ENCODE measurements around the gene GTF3C1. TPM values are rescaled to one million over a fixed set of nuclear protein-coding genes. Genes with fewer than 3 reads are reported as not detected.

The GTF3C1 gene
- total RNA-seq, 1 experiment from 2014 or later = 121 TPM

DNA sequence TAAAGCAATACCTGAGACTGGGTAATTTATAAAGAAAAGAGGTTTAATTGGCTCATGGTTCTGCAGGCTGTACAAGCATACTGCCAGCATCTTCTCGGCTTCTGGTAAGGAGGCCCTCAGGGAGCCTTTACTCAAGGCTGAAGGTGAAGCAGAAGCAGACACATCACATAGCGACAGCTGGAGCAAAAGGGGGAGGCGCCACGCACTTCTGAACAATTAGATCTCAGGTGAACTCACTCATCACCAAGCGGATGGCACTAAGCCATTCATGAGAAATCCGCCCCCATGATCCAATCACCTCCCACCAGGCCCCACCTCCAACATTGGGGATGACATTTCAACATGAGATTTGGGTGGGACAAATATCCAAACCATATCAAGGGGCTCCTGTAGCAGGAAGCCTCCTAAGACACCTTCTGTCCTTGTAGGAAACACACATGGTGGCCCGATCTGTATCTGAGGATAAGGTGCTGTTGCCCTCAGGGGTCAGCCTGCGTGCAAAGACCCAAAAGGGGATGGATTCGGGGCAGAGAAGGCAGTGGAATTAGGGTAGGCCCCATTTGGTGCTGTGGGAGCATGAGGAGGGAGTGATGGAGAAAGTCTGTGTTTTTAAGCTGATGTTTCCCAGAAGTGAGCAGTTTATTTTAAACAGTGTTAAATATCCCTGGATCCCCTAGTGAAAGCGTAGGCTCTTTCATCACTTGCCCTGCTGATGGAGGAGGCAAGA lies 124.8 kb downstream of the GTF3C1 start:
- intact Hi-C loops (cut with micrococcal nuclease; ENCODE audit: unreplicated experiment) (no loop called here), in situ Hi-C loops (cut with HindIII; ENCODE audit: low pct_unique_long_range_greater_than_20kb, low sequenced_read_pairs) (no loop called here)
- Histone ChIP-seq H3K27me3 (ENCODE audit: control insufficient read depth, insufficient read depth, low read length) (no peaks in the 10 kb centered on the region; the same call in 1 of the 2 replicates), H3K4me3 (ENCODE audit: low read depth in 2 of 2, low read length in 2 of 2) (no peak overlapping the region), H3K4me1 (ENCODE audit: control insufficient read depth, insufficient read depth, low read length) (no peaks in the 10 kb centered on the region), H3K36me3 (ENCODE audit: control insufficient read depth, insufficient read depth, low read length) (no peaks in the 10 kb centered on the region), H3K27ac (ENCODE audit: low read length) (no peak overlapping the region), H3K9me3 (ENCODE audit: control insufficient read depth, insufficient read depth, low read depth, low read length) (peaks cover 25% of the 10 kb centered on the region)
- ChIA-PET POLR2A (no interaction called here), CTCF (no interaction called here)
- BruUV-seq (replicated peaks) = no TSS peak
- DNase-seq (ENCODE audit: low read depth, low spot score) = no peak
- TF ChIP-seq, protein P1, sequence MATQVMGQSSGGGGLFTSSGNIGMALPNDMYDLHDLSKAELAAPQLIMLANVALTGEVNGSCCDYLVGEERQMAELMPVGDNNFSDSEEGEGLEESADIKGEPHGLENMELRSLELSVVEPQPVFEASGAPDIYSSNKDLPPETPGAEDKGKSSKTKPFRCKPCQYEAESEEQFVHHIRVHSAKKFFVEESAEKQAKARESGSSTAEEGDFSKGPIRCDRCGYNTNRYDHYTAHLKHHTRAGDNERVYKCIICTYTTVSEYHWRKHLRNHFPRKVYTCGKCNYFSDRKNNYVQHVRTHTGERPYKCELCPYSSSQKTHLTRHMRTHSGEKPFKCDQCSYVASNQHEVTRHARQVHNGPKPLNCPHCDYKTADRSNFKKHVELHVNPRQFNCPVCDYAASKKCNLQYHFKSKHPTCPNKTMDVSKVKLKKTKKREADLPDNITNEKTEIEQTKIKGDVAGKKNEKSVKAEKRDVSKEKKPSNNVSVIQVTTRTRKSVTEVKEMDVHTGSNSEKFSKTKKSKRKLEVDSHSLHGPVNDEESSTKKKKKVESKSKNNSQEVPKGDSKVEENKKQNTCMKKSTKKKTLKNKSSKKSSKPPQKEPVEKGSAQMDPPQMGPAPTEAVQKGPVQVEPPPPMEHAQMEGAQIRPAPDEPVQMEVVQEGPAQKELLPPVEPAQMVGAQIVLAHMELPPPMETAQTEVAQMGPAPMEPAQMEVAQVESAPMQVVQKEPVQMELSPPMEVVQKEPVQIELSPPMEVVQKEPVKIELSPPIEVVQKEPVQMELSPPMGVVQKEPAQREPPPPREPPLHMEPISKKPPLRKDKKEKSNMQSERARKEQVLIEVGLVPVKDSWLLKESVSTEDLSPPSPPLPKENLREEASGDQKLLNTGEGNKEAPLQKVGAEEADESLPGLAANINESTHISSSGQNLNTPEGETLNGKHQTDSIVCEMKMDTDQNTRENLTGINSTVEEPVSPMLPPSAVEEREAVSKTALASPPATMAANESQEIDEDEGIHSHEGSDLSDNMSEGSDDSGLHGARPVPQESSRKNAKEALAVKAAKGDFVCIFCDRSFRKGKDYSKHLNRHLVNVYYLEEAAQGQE (IDR thresholded peaks at IDR 0.05; ENCODE audit: insufficient read depth in 1 of 2, low read depth in 2 of 2, low read length in 1 of 2) = no peak
- TF ChIP-seq CTCF (IDR thresholded peaks at IDR 0.05) (no peak), TCF7L2 (IDR thresholded peaks at IDR 0.05; ENCODE audit: low read depth, low read length) (no peak), POLR2AphosphoS5 (IDR thresholded peaks at IDR 0.05; ENCODE audit: low read depth, low read length) (no peak), SIN3A (IDR thresholded peaks at IDR 0.05; ENCODE audit: borderline replicate concordance, insufficient read depth, low read depth, low read length) (no peak)
- ATAC-seq = no peak

- no TSS peak for BruUV-seq (replicated peaks)
- H3K36me3 ChIP-seq (ENCODE audit: control insufficient read depth, insufficient read depth, low read length) = no peaks in the 10 kb centered on the region
- no peaks in the 10 kb centered on the region; the same call in 1 of the 2 replicates for H3K27me3 ChIP-seq (ENCODE audit: control insufficient read depth, insufficient read depth, low read length)
- POLR2A ChIA-PET = no interaction called here
- peaks cover 25% of the 10 kb centered on the region for H3K9me3 ChIP-seq (ENCODE audit: control insufficient read depth, insufficient read depth, low read depth, low read length)
- no peak overlapping the region for H3K4me3 ChIP-seq (ENCODE audit: low read depth in 2 of 2, low read length in 2 of 2)
- CTCF ChIA-PET = no interaction called here
- in situ Hi-C loops (cut with HindIII; ENCODE audit: low pct_unique_long_range_greater_than_20kb, low sequenced_read_pairs) = no loop called here
- no peak overlapping the region for H3K27ac ChIP-seq (ENCODE audit: low read length)
- no peak for ATAC-seq
- TF ChIP-seq TCF7L2 (IDR thresholded peaks at IDR 0.05; ENCODE audit: low read depth, low read length) = no peak
- TF ChIP-seq, protein P1 (IDR thresholded peaks at IDR 0.05; ENCODE audit: insufficient read depth in 1 of 2, low read depth in 2 of 2, low read length in 1 of 2) = no peak
- intact Hi-C loops (cut with micrococcal nuclease; ENCODE audit: unreplicated experiment) = no loop called here
- no peak for DNase-seq (ENCODE audit: low read depth, low spot score)
- H3K4me1 ChIP-seq (ENCODE audit: control insufficient read depth, insufficient read depth, low read length) = no peaks in the 10 kb centered on the region
Measured at GRCh38 chr16:27421961-27422740, 127.6 kb downstream of the GTF3C1 start.

All from Panc1 (cell line).